ENCODE results near the gene HOXA6.

HOXA6 gene

GRCh38 chr7:27174874-27175625 lies 27.5 kb upstream of the HOXA6 start:
- H3K27ac ChIP-seq (ENCODE audit: poor library complexity, severe bottlenecking): peak overlapping the region; percentile 93
- peaks cover 20% of the 10 kb centered on the region for H3K4me1 ChIP-seq (ENCODE audit: insufficient read depth, poor library complexity, severe bottlenecking)
- DNase-seq (ENCODE audit: low spot score) (peak; percentile 50), ATAC-seq (ENCODE audit: low read depth) (peak; percentile 10)
- H3K9me3 ChIP-seq (ENCODE audit: severe bottlenecking): no peaks in the 10 kb centered on the region
- H3K36me3 ChIP-seq (ENCODE audit: low read depth): peaks cover 6% of the 10 kb centered on the region; the same call in 1 of the 2 replicates
- no peak for TF ChIP-seq CTCF (IDR thresholded peaks at IDR 0.05; ENCODE audit: poor library complexity, severe bottlenecking)
- peak overlapping the region; percentile 54 for H3K4me3 ChIP-seq (ENCODE audit: severe bottlenecking)
- no peaks in the 10 kb centered on the region for H3K27me3 ChIP-seq (ENCODE audit: insufficient read depth, poor library complexity, severe bottlenecking)

- H3K9me3 ChIP-seq (ENCODE audit: severe bottlenecking): no peaks in the 10 kb centered on the region
- H3K36me3 ChIP-seq (ENCODE audit: low read depth): peaks cover 6% of the 10 kb centered on the region; the same call in 1 of the 2 replicates
- DNase-seq (ENCODE audit: low spot score): peak; percentile 76
- no peaks in the 10 kb centered on the region for H3K27me3 ChIP-seq (ENCODE audit: insufficient read depth, poor library complexity, severe bottlenecking)
- H3K4me1 ChIP-seq (ENCODE audit: insufficient read depth, poor library complexity, severe bottlenecking): peaks cover 20% of the 10 kb centered on the region
- peak within 1 kb of the TSS; percentile 54 for H3K4me3 ChIP-seq (ENCODE audit: severe bottlenecking)
- no peak for TF ChIP-seq CTCF (IDR thresholded peaks at IDR 0.05; ENCODE audit: poor library complexity, severe bottlenecking)
- ATAC-seq (ENCODE audit: low read depth): 0 out of 3 replicates have a peak, but pooled peaks have one; percentile 2
- peak within 1 kb of the TSS; percentile 93 for H3K27ac ChIP-seq (ENCODE audit: poor library complexity, severe bottlenecking)
These were observed 26.6 kb upstream of the HOXA6 start, which contains the start of gene HOXA10 for GRCh38 chr7:27173956-27174873. Gene HOXA10, minus strand, starts transcription at chr7:27174320. Its CDS starts 14 bp downstream, at chr7:27174306.

GRCh38 chr7:27173511-27173955 lies 26.0 kb upstream of the HOXA6 start:
- no peak for TF ChIP-seq CTCF (IDR thresholded peaks at IDR 0.05; ENCODE audit: poor library complexity, severe bottlenecking)
- H3K27me3 ChIP-seq (ENCODE audit: insufficient read depth, poor library complexity, severe bottlenecking): no peaks in the 10 kb centered on the region
- H3K4me1 ChIP-seq (ENCODE audit: insufficient read depth, poor library complexity, severe bottlenecking): peaks cover 20% of the 10 kb centered on the region
- peak; percentile 52 for DNase-seq (ENCODE audit: low spot score)
- H3K36me3 ChIP-seq (ENCODE audit: low read depth): peaks cover 6% of the 10 kb centered on the region; the same call in 1 of the 2 replicates
- H3K27ac ChIP-seq (ENCODE audit: poor library complexity, severe bottlenecking): peak overlapping the region; percentile 93
- peak overlapping the region; percentile 54 for H3K4me3 ChIP-seq (ENCODE audit: severe bottlenecking)
- H3K9me3 ChIP-seq (ENCODE audit: severe bottlenecking): no peaks in the 10 kb centered on the region
- ATAC-seq (ENCODE audit: low read depth): no peak

- Histone ChIP-seq H3K27me3 (ENCODE audit: insufficient read depth, poor library complexity, severe bottlenecking) (no peaks in the 10 kb centered on the region), H3K9me3 (ENCODE audit: severe bottlenecking) (no peaks in the 10 kb centered on the region), H3K27ac (ENCODE audit: poor library complexity, severe bottlenecking) (peak overlapping the region; percentile 93), H3K4me3 (ENCODE audit: severe bottlenecking) (peak overlapping the region; percentile 54), H3K36me3 (ENCODE audit: low read depth) (peaks cover 6% of the 10 kb centered on the region; the same call in 1 of the 2 replicates), H3K4me1 (ENCODE audit: insufficient read depth, poor library complexity, severe bottlenecking) (peaks cover 20% of the 10 kb centered on the region)
- no peak for TF ChIP-seq CTCF (IDR thresholded peaks at IDR 0.05; ENCODE audit: poor library complexity, severe bottlenecking)
- ATAC-seq (ENCODE audit: low read depth): no peak
- peak; percentile 65 for DNase-seq (ENCODE audit: low spot score)
These were observed 25.4 kb upstream of the HOXA6 start for GRCh38 chr7:27172823-27173510.

All from RWPE2 (cell line).